Endothelial cell of umbilical vein (primary cell): ENCODE results near the gene RFFL. TPM values are rescaled to one million over a fixed set of nuclear protein-coding genes. Genes with fewer than 3 reads are reported as not detected.

ENCODE experiments used
- BruUV-seq: library from RNA; stranded (reverse); fragments of 400-500 nt; replicated peaks from 2 replicates; lab custom pipeline; 2021; lab: Mats Ljungman, UMichigan
- CTCF ChIA-PET: fragments of 300-600, 350-600 bp; sonication (Branson Sonifier 250); formaldehyde crosslinking; loops from one replicate; lab custom pipeline; 2021; ENCODE audit warnings: antibody characterized with exemption, inconsistent platforms; lab: Charles Lee
- POLR2A ChIA-PET: fragments of 300-600, 350-600 bp; sonication (Branson Sonifier 250); formaldehyde crosslinking; loops from one replicate; lab custom pipeline; 2021; ENCODE audit warnings: antibody characterized with exemption, inconsistent platforms; lab: Charles Lee
- DNase-seq: peaks from one replicate; pipeline ENCODE4 v3.0.0-alpha.2; 2011; ENCODE audit warnings: low read depth, low spot score
- FAIRE-seq: peaks from 2 replicates; lab custom pipeline; 2011; peaks lifted over from hg19 to GRCh38; lab: Jason Lieb, UNC
- H2AFZ ChIP-seq: 2 replicates; pipeline ENCODE4 v1.6.0; 2012; ENCODE audit warnings: low read depth, low read length, control low read depth, inconsistent platforms
- H3K27ac ChIP-seq: 2 replicates; pipeline ENCODE4 v1.5.1; 2011; ENCODE audit warnings: low read depth, mild to moderate bottlenecking, control low read depth, low read length, moderate library complexity; ENCODE audit not compliant: insufficient read depth
- H3K27me3 ChIP-seq, 2 experiments: 2 replicates each; pipeline versions ENCODE4 v1.6.0 to v1.6.1; 2011; ENCODE audit warnings: low read length in 2 of 2, mixed read lengths in 1 of 2; ENCODE audit not compliant: control insufficient read depth in 2 of 2, insufficient read depth in 2 of 2
- H3K36me3 ChIP-seq, 2 experiments: 2 replicates in 1 of 2; 3 replicates in 1 of 2; pipeline ENCODE4 v1.5.1; 2011; ENCODE audit warnings: low read length in 2 of 2, mild to moderate bottlenecking in 1 of 2, moderate library complexity in 1 of 2; ENCODE audit not compliant: control insufficient read depth in 2 of 2, insufficient read depth in 2 of 2; ENCODE audit errors: extremely low read depth in 1 of 2
- H3K4me1 ChIP-seq: 3 replicates; pipeline ENCODE4 v1.5.1; 2011; ENCODE audit warnings: mild to moderate bottlenecking, low read length; ENCODE audit not compliant: control insufficient read depth, insufficient read depth; ENCODE audit errors: extremely low read depth
- H3K4me2 ChIP-seq: 2 replicates; pipeline ENCODE4 v1.6.1; 2011; ENCODE audit warnings: low read length, control low read depth, mixed read lengths; ENCODE audit not compliant: insufficient read depth
- H3K4me3 ChIP-seq, 3 experiments: fragments of 200-600 bp in 1 of 3; sonication (generic), shearing (Covaris generic) in 1 of 3; replicated peaks in 1 of 3; 2 replicates each; pipeline ENCODE4 v1.5.1; 2011 to 2016; ENCODE audit warnings: control low read depth in 3 of 3, low read length in 3 of 3, mild to moderate bottlenecking in 2 of 3, inconsistent platforms in 1 of 3, low read depth in 1 of 3, moderate library complexity in 1 of 3; ENCODE audit not compliant: insufficient read depth in 1 of 3
- H3K79me2 ChIP-seq: 2 replicates; pipeline ENCODE4 v1.6.0; 2012; ENCODE audit warnings: low read length, inconsistent platforms; ENCODE audit not compliant: control insufficient read depth, insufficient read depth
- H3K9ac ChIP-seq: replicated peaks from 2 replicates; pipeline ENCODE3; 2011; ENCODE audit warnings: low read length, control low read depth; ENCODE audit not compliant: insufficient read depth; ENCODE audit errors: extremely low read depth
- H3K9me1 ChIP-seq: replicated peaks from 3 replicates; pipeline ENCODE4 v1.6.0; 2011; ENCODE audit warnings: mild to moderate bottlenecking, low read length; ENCODE audit not compliant: control insufficient read depth, insufficient read depth; ENCODE audit errors: extremely low read depth
- H3K9me3 ChIP-seq: replicated peaks from 2 replicates; pipeline ENCODE4 v1.5.1; 2012; ENCODE audit warnings: low read length, inconsistent platforms; ENCODE audit not compliant: control insufficient read depth, insufficient read depth
- H4K20me1 ChIP-seq: replicated peaks from 2 replicates; pipeline ENCODE3; 2011; ENCODE audit warnings: mild to moderate bottlenecking, low read length; ENCODE audit not compliant: control insufficient read depth, insufficient read depth; ENCODE audit errors: extremely low read depth
- EZH2 ChIP-seq: IDR thresholded peaks from 2 replicates; pipeline ENCODE4 v1.6.1; 2012; ENCODE audit warnings: borderline replicate concordance, low read depth, mild to moderate bottlenecking, moderate library complexity, low read length, inconsistent platforms; ENCODE audit not compliant: severe bottlenecking
- FOS ChIP-seq: IDR thresholded peaks from 2 replicates; pipeline ENCODE4 v1.6.1; 2011; ENCODE audit warnings: mild to moderate bottlenecking, low read length, moderate library complexity, borderline replicate concordance; ENCODE audit not compliant: insufficient read depth
- GATA2 ChIP-seq: IDR thresholded peaks from 2 replicates; pipeline ENCODE4 v1.7.0; 2011; ENCODE audit warnings: low read depth, mild to moderate bottlenecking, moderate library complexity, mixed read lengths, low read length; ENCODE audit not compliant: insufficient read length, insufficient read depth
- JUN ChIP-seq: IDR thresholded peaks from 2 replicates; pipeline ENCODE4 v1.6.1; 2011; ENCODE audit warnings: borderline replicate concordance, low read depth; ENCODE audit not compliant: insufficient read length, insufficient read depth
- MYC ChIP-seq: IDR thresholded peaks from one replicate; pipeline ENCODE4 v1.6.1; 2011; ENCODE audit warnings: mild to moderate bottlenecking, low read depth, low read length
- POLR2A ChIP-seq: IDR thresholded peaks from 2 replicates; pipeline ENCODE4 v1.6.1; 2012; ENCODE audit warnings: low read depth, mild to moderate bottlenecking, control low read depth, low read length
- POLR2AphosphoS5 ChIP-seq: IDR thresholded peaks from 2 replicates; pipeline ENCODE4 v1.6.1; 2012; ENCODE audit warnings: low read depth, mild to moderate bottlenecking, control low read depth, low read length, moderate library complexity; ENCODE audit not compliant: insufficient read depth
- dilution Hi-C: fragments of 300-500 bp; cut with MboI; formaldehyde crosslinking; loops from one replicate; pipeline ENCODE4 v1.15.0; 2019; ENCODE audit warnings: low sequenced_read_pairs; ENCODE audit not compliant: extremely low pct_ligation_motif_present
- intact Hi-C: fragments of 100-400 bp; cut with micrococcal nuclease; formaldehyde crosslinking; loops from one replicate; pipeline ENCODE4 v1.10.0; 2022
- polyA plus RNA-seq, 4 experiments: library from polyadenylated mRNA; depleted of rRNA in 3 of 4; stranded (reverse) in 3 of 4; unstranded in 1 of 4; fragments of >200 nt; gene quantifications; 2 replicates each; pipeline versions ENCODE4 v1.2.1 to v1.2.3, GENCODE V29; 2011 to 2012; ENCODE audit warnings: missing spikeins in 1 of 4
- total RNA-seq: library from RNA; stranded (reverse); gene quantifications from 2 replicates; pipeline ENCODE4 v1.2.3, GENCODE V29; 2021
- TF ChIP-seq, protein P1 (sequence below), 2 donors: IDR thresholded peaks; 1 replicate in 1 of 2; 2 replicates in 1 of 2; pipeline ENCODE4 v1.5.1; 2011; ENCODE audit warnings: low read length in 2 of 2, mild to moderate bottlenecking in 2 of 2, moderate library complexity in 2 of 2, control low read depth in 1 of 2, inconsistent platforms in 1 of 2, low read depth in 1 of 2; ENCODE audit not compliant: insufficient read depth in 1 of 2; ENCODE audit errors: extremely low read depth in 1 of 2
- TF ChIP-seq, protein P2 (sequence below): IDR thresholded peaks from 2 replicates; pipeline ENCODE4 v1.6.1; 2011; ENCODE audit not compliant: insufficient read depth, insufficient read length

The RFFL gene
- total and polyA plus RNA-seq, 2 donors (not counting 3 experiments of a cell fraction or from before 2014, with no cell fraction given), result 7.0 to 14.1 TPM

DNA sequence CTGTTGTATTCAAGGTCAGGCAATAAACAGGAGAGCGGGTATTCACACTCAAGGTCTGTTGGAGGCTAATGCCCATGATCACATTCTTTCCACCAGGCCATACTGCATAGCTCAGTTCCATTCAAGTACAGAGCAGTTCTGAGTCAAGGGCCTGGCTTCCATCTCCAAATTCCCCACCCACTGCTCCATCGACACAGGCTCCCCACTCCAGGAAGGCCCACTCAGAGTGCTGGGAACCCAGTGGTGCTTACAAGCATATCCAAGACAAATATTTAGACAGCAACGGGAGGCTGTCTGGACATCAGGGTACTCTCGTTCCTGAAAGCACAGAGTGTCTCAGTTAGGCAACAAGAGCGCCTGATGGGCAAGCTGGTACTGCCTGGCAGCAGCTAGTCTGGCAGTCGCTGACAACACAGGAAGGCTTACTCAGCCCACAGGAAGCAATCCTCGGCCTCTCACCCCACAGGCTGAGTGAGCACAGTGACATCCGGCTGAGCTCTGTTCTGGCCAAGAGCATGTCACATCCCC, 40.9 kb downstream of the RFFL start:
- ChIA-PET POLR2A (interaction anchor here (0.6 to 1.2 kb wide), 5 partner anchors 20 to 63 kb away, joined by 3 to 6 read pairs (median 3); partner anchors contain the start of genes LIG3 and RFFL), CTCF (interaction anchor here (0.9 to 2.8 kb wide), 17 partner anchors 10 to 480 kb away, joined by 3 to 34 read pairs (median 6); partner anchors contain the start of genes RAD51D and RFFL)
- Histone ChIP-seq H3K9me1 (no peaks in the 10 kb centered on the region), H3K4me1 (peaks cover 23% of the 10 kb centered on the region), H3K79me2 (no peaks in the 10 kb centered on the region), H3K9me3 (no peaks in the 10 kb centered on the region), H3K9ac (peak overlapping the region; percentile 78), H3K27me3 (no peaks in the 10 kb centered on the region), H3K36me3 (no peaks in the 10 kb centered on the region), H3K4me3 (peak overlapping the region in 1 of 3 experiments; percentile 4), H3K27ac (peak overlapping the region; percentile 91), H4K20me1 (no peaks in the 10 kb centered on the region), H2AFZ (no peak overlapping the region), H3K4me2 (peak overlapping the region; percentile 41)
- intact Hi-C loops, result loop anchor here (1.0 to 2.0 kb wide), 6 partner anchors 24 to 97 kb away; partner anchors contain the start of genes CCT6B, RAD51D, RFFL and ZNF830
- dilution Hi-C loops, result no loop called here
- TF ChIP-seq JUN (peak; percentile 90), POLR2A (peak; percentile 57), FOS (peak; percentile 94), POLR2AphosphoS5 (peak; percentile 94), EZH2 (no peak), GATA2 (peak; percentile 48), MYC (no peak)
- TF ChIP-seq, protein P1, sequence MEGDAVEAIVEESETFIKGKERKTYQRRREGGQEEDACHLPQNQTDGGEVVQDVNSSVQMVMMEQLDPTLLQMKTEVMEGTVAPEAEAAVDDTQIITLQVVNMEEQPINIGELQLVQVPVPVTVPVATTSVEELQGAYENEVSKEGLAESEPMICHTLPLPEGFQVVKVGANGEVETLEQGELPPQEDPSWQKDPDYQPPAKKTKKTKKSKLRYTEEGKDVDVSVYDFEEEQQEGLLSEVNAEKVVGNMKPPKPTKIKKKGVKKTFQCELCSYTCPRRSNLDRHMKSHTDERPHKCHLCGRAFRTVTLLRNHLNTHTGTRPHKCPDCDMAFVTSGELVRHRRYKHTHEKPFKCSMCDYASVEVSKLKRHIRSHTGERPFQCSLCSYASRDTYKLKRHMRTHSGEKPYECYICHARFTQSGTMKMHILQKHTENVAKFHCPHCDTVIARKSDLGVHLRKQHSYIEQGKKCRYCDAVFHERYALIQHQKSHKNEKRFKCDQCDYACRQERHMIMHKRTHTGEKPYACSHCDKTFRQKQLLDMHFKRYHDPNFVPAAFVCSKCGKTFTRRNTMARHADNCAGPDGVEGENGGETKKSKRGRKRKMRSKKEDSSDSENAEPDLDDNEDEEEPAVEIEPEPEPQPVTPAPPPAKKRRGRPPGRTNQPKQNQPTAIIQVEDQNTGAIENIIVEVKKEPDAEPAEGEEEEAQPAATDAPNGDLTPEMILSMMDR (IDR thresholded peaks at IDR 0.05; ENCODE audit: extremely low read depth in 1 of 2, insufficient read depth in 1 of 2, low read depth in 1 of 2, low read length in 2 of 2), result peak; percentile 8 to 12
- TF ChIP-seq, protein P2, sequence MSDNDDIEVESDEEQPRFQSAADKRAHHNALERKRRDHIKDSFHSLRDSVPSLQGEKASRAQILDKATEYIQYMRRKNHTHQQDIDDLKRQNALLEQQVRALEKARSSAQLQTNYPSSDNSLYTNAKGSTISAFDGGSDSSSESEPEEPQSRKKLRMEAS, result no peak
- DNase-seq, result peak; percentile 95
- TSS peak; percentile 74 for BruUV-seq
- peak; percentile 96 for FAIRE-seq
